GM23338 (cell line): Measurements from ENCODE around the gene GCAT.

Experiments
- CTCF ChIP-seq, 2 experiments: fragments of 200-600 bp in 1 of 2; sonication (generic) in 1 of 2; conservative IDR thresholded peaks; 2 replicates each; pipeline versions ENCODE4 v1.5.1 to v1.6.1; 2016 to 2017; ENCODE audit warnings: antibody characterized with exemption in 2 of 2, low read depth in 2 of 2, mild to moderate bottlenecking in 2 of 2, moderate library complexity in 1 of 2
- EZH2 ChIP-seq: fragments of 200-600 bp; sonication (generic); IDR thresholded peaks from one replicate; pipeline ENCODE4 v1.8.0; 2017; ENCODE audit warnings: antibody characterized with exemption, mild to moderate bottlenecking, low read depth; ENCODE audit not compliant: unreplicated experiment
- JUNB ChIP-seq: IDR thresholded peaks from one replicate; pipeline ENCODE4 v1.6.1; 2016; ENCODE audit warnings: antibody characterized with exemption; ENCODE audit not compliant: unreplicated experiment
- POLR2AphosphoS5 ChIP-seq: IDR thresholded peaks from 2 replicates; pipeline ENCODE4 v1.6.1; 2016; ENCODE audit warnings: antibody characterized with exemption, low read depth
- STAT1 ChIP-seq: IDR thresholded peaks from one replicate; pipeline ENCODE4 v1.6.1; 2016; ENCODE audit warnings: antibody characterized with exemption; ENCODE audit not compliant: unreplicated experiment
- TF ChIP-seq, protein P1 (sequence below): IDR thresholded peaks from one replicate; pipeline ENCODE4 v1.6.1; 2018; ENCODE audit warnings: antibody characterized with exemption; ENCODE audit not compliant: unreplicated experiment

DNA sequence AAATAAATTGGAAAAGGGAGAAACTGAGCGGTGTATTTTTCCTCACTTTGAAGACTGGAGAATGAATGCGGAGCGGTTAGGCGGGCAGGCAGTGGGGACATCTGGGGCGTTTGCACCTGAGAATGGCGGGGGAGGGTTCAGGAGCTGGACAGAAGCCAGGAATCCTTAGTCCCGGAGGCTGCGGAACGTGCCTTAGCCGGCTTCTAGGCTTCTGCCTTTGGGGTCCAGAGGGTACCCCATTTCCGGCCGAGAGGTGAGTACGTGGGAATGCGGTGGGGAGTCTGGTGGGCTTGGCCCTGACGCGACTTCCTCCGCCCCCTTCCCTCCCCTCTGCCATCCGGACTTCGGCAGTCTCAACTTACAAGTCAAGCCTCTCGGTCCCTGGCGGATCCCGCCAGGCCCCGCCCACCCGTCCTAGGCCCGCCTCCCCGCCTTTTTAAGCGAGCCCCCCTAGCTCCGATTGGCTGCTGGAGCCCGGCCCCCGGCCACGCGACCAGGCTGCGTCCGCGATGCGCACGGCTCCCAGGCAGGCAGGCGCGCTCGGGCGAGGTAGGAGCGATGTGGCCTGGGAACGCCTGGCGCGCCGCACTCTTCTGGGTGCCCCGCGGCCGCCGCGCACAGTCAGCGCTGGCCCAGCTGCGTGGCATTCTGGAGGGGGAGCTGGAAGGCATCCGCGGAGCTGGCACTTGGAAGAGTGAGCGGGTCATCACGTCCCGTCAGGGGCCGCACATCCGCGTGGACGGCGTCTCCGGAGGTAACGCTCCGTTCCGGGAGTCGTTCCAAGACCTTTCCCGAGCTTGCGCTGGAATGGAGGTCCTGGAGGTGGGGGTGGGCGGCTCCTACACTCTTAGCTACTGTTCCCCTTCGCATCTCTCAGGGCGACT lies at the start of gene GCAT:
- TF ChIP-seq CTCF (conservative IDR thresholded peaks at IDR 0.05; ENCODE audit: low read depth in 2 of 2) = no peak
- TF ChIP-seq, protein P1, sequence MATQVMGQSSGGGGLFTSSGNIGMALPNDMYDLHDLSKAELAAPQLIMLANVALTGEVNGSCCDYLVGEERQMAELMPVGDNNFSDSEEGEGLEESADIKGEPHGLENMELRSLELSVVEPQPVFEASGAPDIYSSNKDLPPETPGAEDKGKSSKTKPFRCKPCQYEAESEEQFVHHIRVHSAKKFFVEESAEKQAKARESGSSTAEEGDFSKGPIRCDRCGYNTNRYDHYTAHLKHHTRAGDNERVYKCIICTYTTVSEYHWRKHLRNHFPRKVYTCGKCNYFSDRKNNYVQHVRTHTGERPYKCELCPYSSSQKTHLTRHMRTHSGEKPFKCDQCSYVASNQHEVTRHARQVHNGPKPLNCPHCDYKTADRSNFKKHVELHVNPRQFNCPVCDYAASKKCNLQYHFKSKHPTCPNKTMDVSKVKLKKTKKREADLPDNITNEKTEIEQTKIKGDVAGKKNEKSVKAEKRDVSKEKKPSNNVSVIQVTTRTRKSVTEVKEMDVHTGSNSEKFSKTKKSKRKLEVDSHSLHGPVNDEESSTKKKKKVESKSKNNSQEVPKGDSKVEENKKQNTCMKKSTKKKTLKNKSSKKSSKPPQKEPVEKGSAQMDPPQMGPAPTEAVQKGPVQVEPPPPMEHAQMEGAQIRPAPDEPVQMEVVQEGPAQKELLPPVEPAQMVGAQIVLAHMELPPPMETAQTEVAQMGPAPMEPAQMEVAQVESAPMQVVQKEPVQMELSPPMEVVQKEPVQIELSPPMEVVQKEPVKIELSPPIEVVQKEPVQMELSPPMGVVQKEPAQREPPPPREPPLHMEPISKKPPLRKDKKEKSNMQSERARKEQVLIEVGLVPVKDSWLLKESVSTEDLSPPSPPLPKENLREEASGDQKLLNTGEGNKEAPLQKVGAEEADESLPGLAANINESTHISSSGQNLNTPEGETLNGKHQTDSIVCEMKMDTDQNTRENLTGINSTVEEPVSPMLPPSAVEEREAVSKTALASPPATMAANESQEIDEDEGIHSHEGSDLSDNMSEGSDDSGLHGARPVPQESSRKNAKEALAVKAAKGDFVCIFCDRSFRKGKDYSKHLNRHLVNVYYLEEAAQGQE = peak; percentile 50
- no peak for TF ChIP-seq EZH2
- no peak for TF ChIP-seq STAT1
- TF ChIP-seq JUNB = no peak
- peak; percentile 93 for TF ChIP-seq POLR2AphosphoS5
